Measurements from ENCODE around the gene TMEM100. TPM values are rescaled to one million over a fixed set of nuclear protein-coding genes. Genes with fewer than 3 reads are reported as not detected.
"Not testable (repeated sequence)": the region's sequence is repeated elsewhere in the genome, so short reads cannot be mapped to it uniquely, and the experiment has no call there.

TMEM100 gene
- total RNA-seq, 2 donors from 2014 or later: 2.9 to 5.6 TPM

GRCh38 chr17:55676274-55676673 is 46.4 kb downstream of the TMEM100 start:
- no peaks in the 10 kb centered on the region for H3K9me3 ChIP-seq
- H3K36me3 ChIP-seq (replicated peaks in 1 of 2; ENCODE audit: insufficient read depth in 1 of 2, low read depth in 2 of 2): no peaks in the 10 kb centered on the region
- H3K4me1 ChIP-seq: no peaks in the 10 kb centered on the region
- no peaks in the 10 kb centered on the region for H3K27me3 ChIP-seq
- H3K27ac ChIP-seq: no peak overlapping the region
- WGBS, 2 donors: 69 to 71% methylated on average over 1 of the region's 1 CpG
- DNase-seq (no peak), ATAC-seq (no peak)
- intact Hi-C loops (cut with DNase I): no loop called here
- no peak overlapping the region for H3K4me3 ChIP-seq
- no peak for TF ChIP-seq CTCF (IDR thresholded peaks at IDR 0.05)

- Histone ChIP-seq H3K27ac (no peak overlapping the region), H3K36me3 (replicated peaks in 1 of 2; ENCODE audit: insufficient read depth in 1 of 2, low read depth in 2 of 2) (no peaks in the 10 kb centered on the region), H3K4me3 (no peak overlapping the region), H3K4me1 (no peaks in the 10 kb centered on the region), H3K27me3 (no peaks in the 10 kb centered on the region), H3K9me3 (no peaks in the 10 kb centered on the region)
- intact Hi-C loops (cut with DNase I): no loop called here
- ATAC-seq: no peak
- TF ChIP-seq POLR2A (IDR thresholded peaks at IDR 0.05) (no peak), CTCF (IDR thresholded peaks at IDR 0.05) (no peak)
- peak in 1 of 4 donors; percentile 16 for DNase-seq
- 48 to 65% methylated on average over 3 of the region's 3 CpGs for WGBS, 2 donors
Observed at GRCh38 chr17:55673743-55674506, 48.7 kb downstream of the TMEM100 start.

- H3K27me3 ChIP-seq: no peaks in the 10 kb centered on the region
- no peaks in the 10 kb centered on the region for H3K36me3 ChIP-seq (replicated peaks in 1 of 2; ENCODE audit: insufficient read depth in 1 of 2, low read depth in 2 of 2)
- no peaks in the 10 kb centered on the region for H3K4me1 ChIP-seq
- DNase-seq: peak in 1 of 4 donors; percentile 20
- ATAC-seq: no peak
- no peaks in the 10 kb centered on the region for H3K9me3 ChIP-seq
- intact Hi-C loops (cut with DNase I): no loop called here
- no peak overlapping the region for H3K4me3 ChIP-seq
- 70 to 71% methylated on average over 3 of the region's 3 CpGs for WGBS, 2 donors
- H3K27ac ChIP-seq: peak overlapping the region in 1 of 4 donors; percentile 25
- no peak for TF ChIP-seq POLR2A (IDR thresholded peaks at IDR 0.05)
- TF ChIP-seq CTCF (IDR thresholded peaks at IDR 0.05): no peak
Observed at GRCh38 chr17:55672585-55673501, 49.8 kb downstream of the TMEM100 start.

- H3K27me3 ChIP-seq; DNase-seq; H3K36me3 ChIP-seq (replicated peaks in 1 of 2; ENCODE audit: insufficient read depth in 1 of 2, low read depth in 2 of 2); ATAC-seq; H3K4me3 ChIP-seq; H3K9me3 ChIP-seq; H3K4me1 ChIP-seq; intact Hi-C loops (cut with DNase I); H3K27ac ChIP-seq: not testable (repeated sequence)
Observed at GRCh38 chr17:55672010-55672409, 50.7 kb downstream of the TMEM100 start.

Other genes with a start within 250 kb of the TMEM100 start
- not detected for gene SMIM36, start 211.4 kb downstream of the TMEM100 start, total RNA-seq
- gene PCTP, start 28.2 kb upstream of the TMEM100 start, total RNA-seq: 10 to 100 TPM in 1 of 2 donors, 1 to 10 TPM in 1; 5.6 to 13.0 TPM

Data from body of pancreas (tissue), 4 donors.